ENCODE measurements around the gene ZIC2. TPM values are rescaled to one million over a fixed set of nuclear protein-coding genes. Genes with fewer than 3 reads are reported as not detected.
"Not testable (repeated sequence)": the region's sequence is repeated elsewhere in the genome, so short reads cannot be mapped to it uniquely, and the experiment has no call there.

The ZIC2 gene
- total and polyA plus RNA-seq, 8 donors = not detected

GRCh38 chr13:100024023-100024422 is 42.4 kb downstream of the ZIC2 start:
- WGBS, 5 donors = 66 to 90% (median 78%) methylated on average over 2 of the region's 2 CpGs
- no peaks in the 10 kb centered on the region for H3K27me3 ChIP-seq
- H3K4me1 ChIP-seq = no peaks in the 10 kb centered on the region
- H3K27ac ChIP-seq = no peak overlapping the region
- H3K4me3 ChIP-seq = no peak overlapping the region
- intact Hi-C loops (cut with DNase I; ENCODE audit: low total_unique reads) = no loop called here
- no peaks in the 10 kb centered on the region for H3K9me3 ChIP-seq
- no peaks in the 10 kb centered on the region for H3K36me3 ChIP-seq
- DNase-seq = no peak
- TF ChIP-seq CTCF (IDR thresholded peaks at IDR 0.05) (no peak), POLR2A (IDR thresholded peaks at IDR 0.05) (no peak), EP300 (IDR thresholded peaks at IDR 0.05) (no peak), POLR2AphosphoS5 (IDR thresholded peaks at IDR 0.05) (no peak)

DNA sequence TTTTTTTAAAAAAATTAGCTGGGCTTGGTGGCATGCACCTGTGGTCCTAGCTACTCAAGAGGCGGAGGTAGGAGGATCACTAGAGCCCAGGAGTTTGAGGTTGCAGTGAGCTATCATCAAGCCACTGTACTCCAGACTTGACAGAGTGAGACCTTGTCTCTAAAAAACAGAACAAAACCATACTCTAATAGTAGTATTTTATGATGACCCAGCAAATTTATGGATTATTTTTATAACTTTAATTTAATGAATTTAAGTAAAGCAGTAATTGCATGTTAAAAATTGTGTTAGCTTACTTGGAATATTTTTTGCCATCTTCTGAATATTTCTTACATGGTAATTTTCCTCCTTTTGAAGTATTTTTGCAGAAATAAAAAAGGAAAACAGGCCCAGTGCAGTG is 48.3 kb downstream of the ZIC2 start:
- no peak overlapping the region for H3K27ac ChIP-seq
- TF ChIP-seq POLR2AphosphoS5 (IDR thresholded peaks at IDR 0.05) (no peak), CTCF (IDR thresholded peaks at IDR 0.05) (no peak), EP300 (IDR thresholded peaks at IDR 0.05) (no peak), POLR2A (IDR thresholded peaks at IDR 0.05) (no peak)
- no peak overlapping the region for H3K4me3 ChIP-seq
- intact Hi-C loops (cut with DNase I; ENCODE audit: low total_unique reads) = no loop called here
- no peaks in the 10 kb centered on the region for H3K36me3 ChIP-seq
- DNase-seq = no peak
- 88 to 96% (median 93%) methylated on average over 1 of the region's 1 CpG for WGBS, 5 donors
- no peaks in the 10 kb centered on the region for H3K9me3 ChIP-seq
- no peaks in the 10 kb centered on the region for H3K27me3 ChIP-seq
- H3K4me1 ChIP-seq = no peaks in the 10 kb centered on the region

DNA sequence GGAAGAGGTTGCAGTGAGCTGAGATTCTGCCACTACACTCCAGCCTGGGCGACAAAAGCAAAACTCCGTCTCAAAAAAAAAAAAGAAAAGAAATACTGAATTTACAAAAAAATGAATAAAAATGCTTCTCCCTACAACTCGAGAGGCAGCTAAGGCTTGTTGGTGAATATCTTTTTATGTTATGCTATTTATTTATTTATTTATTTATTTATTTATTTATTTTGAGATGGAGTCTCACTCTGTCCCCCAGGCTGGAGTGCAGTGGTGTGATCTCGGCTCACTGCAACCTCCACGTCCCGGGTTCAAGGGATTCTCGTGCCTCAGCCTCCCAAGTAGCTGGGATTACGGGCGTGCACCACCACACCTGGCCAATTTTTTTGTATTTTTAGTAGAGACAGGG is 51.1 kb downstream of the ZIC2 start:
- H3K9me3 ChIP-seq; H3K4me3 ChIP-seq; DNase-seq; intact Hi-C loops (cut with DNase I; ENCODE audit: low total_unique reads); H3K36me3 ChIP-seq; H3K27ac ChIP-seq; H3K27me3 ChIP-seq; H3K4me1 ChIP-seq: not testable (repeated sequence)
- WGBS, 5 donors = 87 to 96% (median 95%) methylated on average over 9 of the region's 9 CpGs

DNA sequence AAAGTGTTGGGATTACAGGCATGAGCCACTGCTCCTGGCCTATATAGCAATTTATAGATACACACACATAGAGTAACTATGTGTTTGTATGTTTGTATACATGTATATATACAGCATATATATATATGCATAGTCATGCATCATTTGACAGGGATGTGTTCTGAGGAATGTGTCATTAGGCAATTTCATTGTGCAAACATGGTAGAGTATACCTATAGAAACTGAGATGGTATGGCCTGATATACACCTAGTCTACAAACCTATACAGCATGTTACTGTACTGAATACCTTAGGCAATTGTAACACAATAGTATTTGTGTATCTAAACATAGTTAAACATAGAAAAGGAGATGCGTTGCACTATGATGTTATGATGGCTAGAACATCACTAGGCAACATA is 54.4 kb downstream of the ZIC2 start:
- no peak for DNase-seq
- H3K36me3 ChIP-seq = no peaks in the 10 kb centered on the region
- H3K9me3 ChIP-seq = no peaks in the 10 kb centered on the region
- no peak overlapping the region for H3K4me3 ChIP-seq
- intact Hi-C loops (cut with DNase I; ENCODE audit: low total_unique reads) = no loop called here
- no peaks in the 10 kb centered on the region for H3K27me3 ChIP-seq
- H3K4me1 ChIP-seq = peaks cover 0 to 8% (median 5%) of the 10 kb centered on the region in 4 donors
- no peak overlapping the region for H3K27ac ChIP-seq
- 87 to 100% (median 93%) methylated on average over 1 of the region's 1 CpG for WGBS, 5 donors
- no peak for TF ChIP-seq POLR2AphosphoS5 (IDR thresholded peaks at IDR 0.05)

Other genes with a start within 250 kb of the ZIC2 start
- not detected for gene ZIC5, start 10.0 kb upstream of the ZIC2 start, total RNA-seq
- not detected for gene ZIC5, start 10.0 kb upstream of the ZIC2 start, polyA plus RNA-seq
- gene PCCA, start 107.3 kb downstream of the ZIC2 start, total RNA-seq = 100 to 1,000 TPM in 3 of 5 donors, 10 to 100 TPM in 2; 76.4 to 140 (median 114) TPM
- gene PCCA, start 107.3 kb downstream of the ZIC2 start, polyA plus RNA-seq = 10 to 100 TPM; 31.4 to 42.6 (median 33.1) TPM

Data from stomach (tissue), 9 donors.